Heart left ventricle (tissue), 13 donors: Measurements from ENCODE around the gene SSBP3.

Experiments
- CTCF ChIP-seq, 12 donors: fragments of 200-600 bp; sonication (generic) in 4 of 12; IDR thresholded peaks; one replicate each; pipeline versions ENCODE4 v1.5.0 to v1.8.0; 2018 to 2022; ENCODE audit warnings: antibody characterized with exemption in 12 of 12, mild to moderate bottlenecking in 5 of 12
- POLR2A ChIP-seq, 2 donors: fragments of 450-650 bp; IDR thresholded peaks; one replicate each; pipeline ENCODE4 v1.6.1; 2017; ENCODE audit warnings: antibody characterized with exemption in 2 of 2, mild to moderate bottlenecking in 2 of 2, moderate library complexity in 2 of 2
- donor health status: ischemic (EF 13 %, LVEDD 7.1; RV severe dilation, severe dysfunction).
- donor health status: DM: no; HTN: yes; CAD: no.
- donor health status: DM: no; HTN: no; CAD: no.
- donor health status: ischemic (EF 25% LVEDD 6.9; RV normal size, moderate dysfunction).
- donor health status: ischemic (EF 25% LVEDD 5.7; RV mildly dilated, moderate dysfunction).
- donor health status: ischemic (EF 35%, LVEDD 5.7; RV mildly dilated, moderate dysfunction).
- donor health status: nonischemic (EF 11% LVEDD 7.7; RV severe dilation, severe dysfunction).
- donor health status: DM: yes; HTN: yes; CAD: no.
- donor health status: PGD.
- donor health status: ischemic (EF 29% LVEDD 5.4; RV normal size, mild dysfunction).
- donor health status: nonischemic (EF 23%, LVEDD 6.1; RV moderate dilation, normal function).

- no peak for TF ChIP-seq POLR2A (IDR thresholded peaks at IDR 0.05)
- no peak for TF ChIP-seq CTCF (IDR thresholded peaks at IDR 0.05)
Measured at GRCh38 chr1:54291276-54292001, 114.8 kb downstream of the SSBP3 start.
